Esophagus muscularis mucosa (tissue), 3 donors: ENCODE results near the gene MMP23B.

Experiments
- POLR2AphosphoS5 ChIP-seq, 2 donors: sonication (generic); formaldehyde crosslinking; IDR thresholded peaks; one replicate each; pipeline ENCODE4 v1.6.1; 2017; ENCODE audit warnings: antibody characterized with exemption in 2 of 2
- TF ChIP-seq, protein P1 (sequence below), 3 experiments: fragments of 200-600 bp in 2 of 3; fragments of 450-650 bp in 1 of 3; sonication (generic) in 2 of 3; IDR thresholded peaks; one replicate each; pipeline ENCODE4 v1.5.1; 2017 to 2019; ENCODE audit warnings: antibody characterized with exemption in 3 of 3, mild to moderate bottlenecking in 2 of 3, moderate library complexity in 1 of 3

DNA sequence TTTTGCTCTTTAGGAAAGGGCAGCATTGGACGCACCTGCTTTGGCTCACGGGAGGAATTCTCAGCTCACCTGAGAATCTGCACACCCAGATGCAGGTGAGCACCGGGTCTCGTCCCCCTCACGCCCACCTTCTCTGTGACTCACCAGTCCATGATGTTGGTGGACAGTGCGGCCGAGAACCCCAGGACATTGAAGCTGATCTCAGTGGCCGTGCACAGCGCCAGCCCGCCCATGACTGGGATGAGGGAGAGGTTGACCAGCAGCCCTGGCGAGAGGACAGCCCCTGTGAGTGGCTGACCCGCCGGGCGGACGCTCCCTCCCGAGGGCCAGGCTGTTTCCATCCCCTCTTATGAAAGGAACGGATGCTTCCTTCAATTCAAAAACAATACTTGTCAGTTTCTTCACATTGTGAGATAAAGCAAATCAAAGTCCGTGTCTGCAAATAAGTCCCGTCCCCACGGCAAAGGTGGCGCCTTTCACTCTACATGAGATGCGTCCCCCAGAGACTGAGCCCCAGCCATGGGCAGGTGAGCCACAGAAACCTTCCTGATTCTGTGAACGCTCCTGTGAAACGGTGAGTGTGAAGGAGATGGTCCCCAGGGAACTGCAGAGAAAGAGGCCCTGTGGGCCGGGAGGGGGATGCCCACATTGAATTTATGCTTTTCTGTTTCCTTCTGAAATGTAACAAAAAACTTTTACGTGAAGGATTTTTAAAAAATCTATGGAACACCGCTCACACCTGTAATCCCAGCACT is 39.6 kb downstream of the MMP23B start:
- TF ChIP-seq POLR2AphosphoS5 (IDR thresholded peaks at IDR 0.05), result no peak
- TF ChIP-seq, protein P1, sequence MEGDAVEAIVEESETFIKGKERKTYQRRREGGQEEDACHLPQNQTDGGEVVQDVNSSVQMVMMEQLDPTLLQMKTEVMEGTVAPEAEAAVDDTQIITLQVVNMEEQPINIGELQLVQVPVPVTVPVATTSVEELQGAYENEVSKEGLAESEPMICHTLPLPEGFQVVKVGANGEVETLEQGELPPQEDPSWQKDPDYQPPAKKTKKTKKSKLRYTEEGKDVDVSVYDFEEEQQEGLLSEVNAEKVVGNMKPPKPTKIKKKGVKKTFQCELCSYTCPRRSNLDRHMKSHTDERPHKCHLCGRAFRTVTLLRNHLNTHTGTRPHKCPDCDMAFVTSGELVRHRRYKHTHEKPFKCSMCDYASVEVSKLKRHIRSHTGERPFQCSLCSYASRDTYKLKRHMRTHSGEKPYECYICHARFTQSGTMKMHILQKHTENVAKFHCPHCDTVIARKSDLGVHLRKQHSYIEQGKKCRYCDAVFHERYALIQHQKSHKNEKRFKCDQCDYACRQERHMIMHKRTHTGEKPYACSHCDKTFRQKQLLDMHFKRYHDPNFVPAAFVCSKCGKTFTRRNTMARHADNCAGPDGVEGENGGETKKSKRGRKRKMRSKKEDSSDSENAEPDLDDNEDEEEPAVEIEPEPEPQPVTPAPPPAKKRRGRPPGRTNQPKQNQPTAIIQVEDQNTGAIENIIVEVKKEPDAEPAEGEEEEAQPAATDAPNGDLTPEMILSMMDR (IDR thresholded peaks at IDR 0.05), result no peak
